ENCODE results near the gene MYO1G.

- no peak for TF ChIP-seq CTCF (IDR thresholded peaks at IDR 0.05)
- TF ChIP-seq POLR2A (IDR thresholded peaks at IDR 0.05) = no peak
Observed at GRCh38 chr7:44956157-44956766, 22.6 kb downstream of the MYO1G start.
